B cell (primary cell): ENCODE measurements around the gene SLC51B.

Experiments
- EZH2 ChIP-seq: IDR thresholded peaks from 2 replicates; pipeline ENCODE4 v1.6.1; 2012; ENCODE audit warnings: borderline replicate concordance, low read depth, mild to moderate bottlenecking, moderate library complexity, low read length; ENCODE audit not compliant: insufficient read depth, poor library complexity, severe bottlenecking
- TF ChIP-seq, protein P1 (sequence below): fragments of 200-600 bp; IDR thresholded peaks from one replicate; pipeline ENCODE4 v1.8.0; 2022; ENCODE audit warnings: antibody characterized with exemption, mild to moderate bottlenecking

DNA sequence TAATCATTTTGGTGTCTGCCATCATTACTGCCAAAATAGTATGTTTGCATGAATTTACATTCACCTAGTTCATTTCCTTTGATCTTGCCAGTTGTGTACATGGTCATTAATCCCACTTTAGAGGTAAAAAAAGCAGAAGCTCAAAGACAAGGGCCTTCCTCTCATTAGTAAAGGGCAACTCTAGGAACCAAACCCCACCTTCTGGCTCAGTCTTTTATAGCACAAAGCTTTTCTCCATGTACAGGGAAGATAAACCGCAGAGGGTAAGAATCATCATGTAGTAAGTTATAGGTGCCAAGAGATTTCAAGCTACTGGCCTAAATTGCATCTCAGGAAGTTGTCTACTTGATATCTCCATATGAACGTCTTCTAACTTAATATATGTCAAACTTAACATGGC lies 36.2 kb upstream of the SLC51B start:
- no peak for TF ChIP-seq EZH2
- TF ChIP-seq, protein P1, sequence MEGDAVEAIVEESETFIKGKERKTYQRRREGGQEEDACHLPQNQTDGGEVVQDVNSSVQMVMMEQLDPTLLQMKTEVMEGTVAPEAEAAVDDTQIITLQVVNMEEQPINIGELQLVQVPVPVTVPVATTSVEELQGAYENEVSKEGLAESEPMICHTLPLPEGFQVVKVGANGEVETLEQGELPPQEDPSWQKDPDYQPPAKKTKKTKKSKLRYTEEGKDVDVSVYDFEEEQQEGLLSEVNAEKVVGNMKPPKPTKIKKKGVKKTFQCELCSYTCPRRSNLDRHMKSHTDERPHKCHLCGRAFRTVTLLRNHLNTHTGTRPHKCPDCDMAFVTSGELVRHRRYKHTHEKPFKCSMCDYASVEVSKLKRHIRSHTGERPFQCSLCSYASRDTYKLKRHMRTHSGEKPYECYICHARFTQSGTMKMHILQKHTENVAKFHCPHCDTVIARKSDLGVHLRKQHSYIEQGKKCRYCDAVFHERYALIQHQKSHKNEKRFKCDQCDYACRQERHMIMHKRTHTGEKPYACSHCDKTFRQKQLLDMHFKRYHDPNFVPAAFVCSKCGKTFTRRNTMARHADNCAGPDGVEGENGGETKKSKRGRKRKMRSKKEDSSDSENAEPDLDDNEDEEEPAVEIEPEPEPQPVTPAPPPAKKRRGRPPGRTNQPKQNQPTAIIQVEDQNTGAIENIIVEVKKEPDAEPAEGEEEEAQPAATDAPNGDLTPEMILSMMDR: peak; percentile 12
